AG09319 (cell line): ENCODE results near the gene CPNE5.

ENCODE experiments used
- DNase-seq: peaks from one replicate; pipeline ENCODE4 v3.0.0-alpha.2; 2010; ENCODE audit warnings: low read depth; ENCODE audit errors: extremely low read depth
- TF ChIP-seq, protein P1 (sequence below): IDR thresholded peaks from 2 replicates; pipeline ENCODE4 v1.5.1; 2011; ENCODE audit warnings: low read depth, mild to moderate bottlenecking, inconsistent platforms, low read length, moderate library complexity

CPNE5 gene

DNA sequence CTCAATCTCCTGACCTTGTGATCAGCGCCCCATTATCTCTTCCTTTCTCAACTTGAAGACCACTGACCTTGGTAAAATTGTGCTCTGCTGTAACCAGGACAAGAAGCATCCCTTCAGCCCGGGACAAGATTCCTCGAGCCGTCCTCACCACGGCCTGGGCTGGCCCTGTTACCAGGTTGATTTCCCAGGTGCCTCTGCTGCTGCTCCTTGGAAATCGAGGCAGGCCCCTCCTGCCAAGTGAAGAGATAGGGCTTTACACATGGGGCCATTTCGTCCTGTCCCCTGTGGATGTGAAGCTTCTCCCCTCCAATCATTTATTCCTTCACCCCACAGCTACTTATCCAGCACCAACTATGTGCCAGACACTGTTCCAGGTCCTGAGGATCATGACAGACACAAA lies 120.1 kb downstream of the CPNE5 start:
- TF ChIP-seq, protein P1, sequence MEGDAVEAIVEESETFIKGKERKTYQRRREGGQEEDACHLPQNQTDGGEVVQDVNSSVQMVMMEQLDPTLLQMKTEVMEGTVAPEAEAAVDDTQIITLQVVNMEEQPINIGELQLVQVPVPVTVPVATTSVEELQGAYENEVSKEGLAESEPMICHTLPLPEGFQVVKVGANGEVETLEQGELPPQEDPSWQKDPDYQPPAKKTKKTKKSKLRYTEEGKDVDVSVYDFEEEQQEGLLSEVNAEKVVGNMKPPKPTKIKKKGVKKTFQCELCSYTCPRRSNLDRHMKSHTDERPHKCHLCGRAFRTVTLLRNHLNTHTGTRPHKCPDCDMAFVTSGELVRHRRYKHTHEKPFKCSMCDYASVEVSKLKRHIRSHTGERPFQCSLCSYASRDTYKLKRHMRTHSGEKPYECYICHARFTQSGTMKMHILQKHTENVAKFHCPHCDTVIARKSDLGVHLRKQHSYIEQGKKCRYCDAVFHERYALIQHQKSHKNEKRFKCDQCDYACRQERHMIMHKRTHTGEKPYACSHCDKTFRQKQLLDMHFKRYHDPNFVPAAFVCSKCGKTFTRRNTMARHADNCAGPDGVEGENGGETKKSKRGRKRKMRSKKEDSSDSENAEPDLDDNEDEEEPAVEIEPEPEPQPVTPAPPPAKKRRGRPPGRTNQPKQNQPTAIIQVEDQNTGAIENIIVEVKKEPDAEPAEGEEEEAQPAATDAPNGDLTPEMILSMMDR, result no peak
- no peak for DNase-seq

DNA sequence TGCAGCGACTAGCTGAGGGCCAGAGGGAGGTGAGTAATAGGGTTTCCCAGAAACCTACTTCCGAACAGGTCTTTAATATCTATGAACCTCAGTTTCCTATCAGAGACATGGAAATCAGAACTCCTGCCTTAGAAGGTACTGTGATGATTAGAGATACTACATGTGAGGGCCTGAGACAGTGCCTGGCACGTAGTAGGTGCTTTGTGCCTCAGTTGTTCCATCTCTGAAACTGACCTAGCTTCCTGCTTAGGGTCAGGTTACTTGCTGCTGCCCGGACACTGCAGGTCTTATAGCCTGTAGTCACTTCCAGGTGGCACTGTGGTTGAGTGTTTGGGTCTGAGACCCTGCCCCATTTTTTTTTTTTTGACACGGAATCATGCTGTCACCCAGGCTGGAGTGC lies 120.7 kb downstream of the CPNE5 start:
- DNase-seq, result no peak
- TF ChIP-seq, protein P1, result no peak

DNA sequence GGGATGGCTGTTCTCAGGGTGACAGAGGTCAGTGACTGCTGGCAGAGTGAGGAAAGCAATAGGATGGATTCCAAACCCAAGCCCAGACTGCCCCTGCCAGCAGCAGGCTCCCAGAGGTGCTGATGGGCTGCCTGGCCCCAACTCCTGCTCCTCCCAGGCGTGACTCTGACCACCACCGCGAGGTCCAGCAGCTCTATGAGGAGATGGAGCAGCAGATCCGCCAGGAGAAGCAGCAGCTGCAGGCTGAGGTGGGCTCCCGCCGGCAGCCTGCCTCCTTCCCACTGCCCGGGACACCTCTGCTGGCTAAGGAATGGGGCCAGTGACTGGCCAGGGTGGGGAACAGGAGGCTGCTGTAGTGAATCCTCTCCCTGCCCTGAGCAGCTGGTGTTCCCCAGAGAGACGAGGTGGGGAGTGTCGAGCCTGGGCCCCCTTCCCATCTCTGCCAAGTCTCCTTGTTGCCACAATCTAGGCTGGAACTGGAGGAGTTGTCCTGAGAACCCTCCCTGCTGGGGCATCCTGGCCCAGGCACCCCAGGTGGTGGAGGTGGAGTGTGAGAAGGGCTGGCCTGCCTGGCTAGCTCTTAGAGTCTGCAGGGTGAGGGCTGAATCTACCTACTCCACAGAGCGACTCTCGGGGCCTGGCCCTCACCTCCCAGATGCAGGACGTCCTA lies 121.2 kb downstream of the CPNE5 start:
- no peak for DNase-seq
- TF ChIP-seq, protein P1, result no peak

DNA sequence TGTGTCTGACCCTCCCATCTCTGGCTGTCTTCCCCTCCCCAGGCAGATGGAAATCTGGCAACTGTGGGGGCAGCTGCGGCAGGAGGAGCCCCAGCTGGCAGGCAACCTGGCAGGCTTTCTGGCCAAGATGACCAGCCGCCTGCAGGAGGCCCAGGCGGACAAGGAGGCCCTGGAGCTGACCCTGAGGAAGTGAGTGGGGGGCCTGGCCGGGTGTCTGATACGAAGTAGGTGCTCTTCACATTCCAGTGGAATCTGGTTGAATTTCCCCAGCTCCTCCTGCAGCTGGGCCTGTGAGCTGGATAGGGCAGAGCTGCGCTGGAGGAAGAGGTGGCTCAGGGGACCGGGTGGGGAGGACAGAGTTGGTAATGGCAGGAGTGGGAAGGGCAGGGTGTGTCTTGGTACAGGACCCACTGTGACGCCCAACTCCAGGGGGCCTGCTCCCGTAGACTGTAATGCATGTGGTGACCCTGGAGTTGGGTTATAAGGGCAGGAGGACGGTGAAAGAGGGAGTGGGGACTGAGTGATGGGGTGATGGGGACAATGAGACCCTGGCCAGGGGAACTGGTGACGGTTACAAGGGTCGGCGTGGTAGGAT lies 121.9 kb downstream of the CPNE5 start:
- TF ChIP-seq, protein P1, result no peak
- no peak for DNase-seq

DNA sequence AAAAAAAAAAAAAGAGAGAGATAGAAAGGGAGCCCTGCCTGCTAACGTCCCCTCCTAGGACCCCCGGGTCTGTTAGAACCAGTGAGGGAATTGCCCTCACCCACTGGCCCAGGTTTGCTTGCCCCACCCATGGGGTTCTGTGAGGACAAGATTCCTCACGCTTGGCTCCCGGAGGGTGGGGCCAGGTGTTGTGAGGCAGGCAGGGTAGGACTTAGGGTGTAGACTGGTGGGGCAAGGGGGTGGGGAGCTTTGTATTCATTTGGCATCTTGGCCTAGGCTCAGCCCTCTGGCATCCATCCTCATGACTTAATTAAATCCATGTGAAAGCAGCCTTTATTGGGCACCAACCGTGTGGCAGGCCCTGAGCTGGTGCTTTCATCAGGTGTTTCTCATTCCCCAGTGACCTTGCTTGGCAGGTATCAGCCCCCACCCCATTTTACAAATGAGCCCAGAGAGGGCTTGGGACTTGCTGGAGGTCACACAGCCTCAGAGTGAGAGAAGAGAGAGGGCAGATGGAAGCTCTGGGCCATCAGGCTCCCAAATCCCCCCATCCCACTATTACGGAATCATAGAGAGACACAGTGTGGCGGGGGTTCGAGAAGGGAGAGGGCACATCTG lies 122.7 kb downstream of the CPNE5 start:
- TF ChIP-seq, protein P1, result no peak
- no peak for DNase-seq

DNA sequence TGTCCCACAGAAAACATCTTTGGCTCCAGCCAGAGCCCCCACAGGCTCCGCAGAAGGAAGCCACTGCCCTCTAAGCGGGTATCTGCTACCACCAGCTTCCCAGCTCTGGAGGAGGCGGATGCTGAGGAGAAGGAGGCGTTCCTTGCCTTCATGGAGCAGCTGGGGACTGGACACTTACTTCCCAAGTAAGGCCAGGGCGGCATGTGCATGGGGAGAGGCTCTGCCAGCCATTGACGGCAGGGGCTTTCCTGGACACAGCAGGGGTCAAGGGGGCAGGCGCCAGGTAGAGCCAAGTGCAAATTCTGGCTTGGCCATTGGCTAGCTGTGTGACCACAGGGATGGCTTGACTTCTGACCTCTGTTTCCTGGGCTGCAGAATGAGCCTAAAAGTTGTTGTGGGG lies 123.8 kb downstream of the CPNE5 start:
- no peak for DNase-seq
- TF ChIP-seq, protein P1, result no peak

DNA sequence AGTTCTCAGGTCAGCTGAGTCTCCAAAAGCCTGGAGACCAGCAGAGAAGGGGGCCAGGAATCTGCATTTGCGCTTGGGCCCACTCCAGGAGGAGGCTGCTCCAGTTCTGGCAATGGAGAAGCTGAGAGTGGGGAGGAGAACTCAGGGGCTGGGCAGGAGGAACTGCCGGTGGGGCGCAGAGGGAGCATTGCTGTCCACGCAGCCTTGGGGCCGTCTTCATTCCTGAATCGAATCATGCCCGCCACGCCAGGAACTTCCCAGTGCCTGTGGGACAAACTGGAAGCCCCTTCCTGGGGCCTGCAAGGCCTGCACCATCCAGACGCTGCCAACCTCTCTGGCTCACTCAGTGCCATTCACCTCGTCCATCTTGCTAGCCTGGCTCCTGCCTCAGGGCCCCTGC lies 124.7 kb downstream of the CPNE5 start:
- TF ChIP-seq, protein P1, result no peak
- DNase-seq, result no peak
